Inflammatory macrophage (primary cell): ENCODE measurements around the gene INTS13.
A peak's percentile ranks its signal among the peaks of the same experiment; 100 is the strongest.
"Not testable (repeated sequence)": the region's sequence is repeated elsewhere in the genome, so short reads cannot be mapped to it uniquely, and the experiment has no call there.

ENCODE experiments used
- DNase-seq, 2 donors: peaks; one replicate each; pipeline ENCODE4 v3.0.0-alpha.2; 2020 to 2022
- total RNA-seq, 18 experiments: gene quantifications; one replicate each; lab custom pipeline; 2026; ENCODE audit warnings: mixed read lengths in 6 of 18, inconsistent platforms in 2 of 18; lab: John Stamatoyannopoulos, UW

INTS13 gene, protein sequence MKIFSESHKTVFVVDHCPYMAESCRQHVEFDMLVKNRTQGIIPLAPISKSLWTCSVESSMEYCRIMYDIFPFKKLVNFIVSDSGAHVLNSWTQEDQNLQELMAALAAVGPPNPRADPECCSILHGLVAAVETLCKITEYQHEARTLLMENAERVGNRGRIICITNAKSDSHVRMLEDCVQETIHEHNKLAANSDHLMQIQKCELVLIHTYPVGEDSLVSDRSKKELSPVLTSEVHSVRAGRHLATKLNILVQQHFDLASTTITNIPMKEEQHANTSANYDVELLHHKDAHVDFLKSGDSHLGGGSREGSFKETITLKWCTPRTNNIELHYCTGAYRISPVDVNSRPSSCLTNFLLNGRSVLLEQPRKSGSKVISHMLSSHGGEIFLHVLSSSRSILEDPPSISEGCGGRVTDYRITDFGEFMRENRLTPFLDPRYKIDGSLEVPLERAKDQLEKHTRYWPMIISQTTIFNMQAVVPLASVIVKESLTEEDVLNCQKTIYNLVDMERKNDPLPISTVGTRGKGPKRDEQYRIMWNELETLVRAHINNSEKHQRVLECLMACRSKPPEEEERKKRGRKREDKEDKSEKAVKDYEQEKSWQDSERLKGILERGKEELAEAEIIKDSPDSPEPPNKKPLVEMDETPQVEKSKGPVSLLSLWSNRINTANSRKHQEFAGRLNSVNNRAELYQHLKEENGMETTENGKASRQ
- total RNA-seq: 10.4 to 41.0 (median 31.6) reads per million in 18 experiments

DNA sequence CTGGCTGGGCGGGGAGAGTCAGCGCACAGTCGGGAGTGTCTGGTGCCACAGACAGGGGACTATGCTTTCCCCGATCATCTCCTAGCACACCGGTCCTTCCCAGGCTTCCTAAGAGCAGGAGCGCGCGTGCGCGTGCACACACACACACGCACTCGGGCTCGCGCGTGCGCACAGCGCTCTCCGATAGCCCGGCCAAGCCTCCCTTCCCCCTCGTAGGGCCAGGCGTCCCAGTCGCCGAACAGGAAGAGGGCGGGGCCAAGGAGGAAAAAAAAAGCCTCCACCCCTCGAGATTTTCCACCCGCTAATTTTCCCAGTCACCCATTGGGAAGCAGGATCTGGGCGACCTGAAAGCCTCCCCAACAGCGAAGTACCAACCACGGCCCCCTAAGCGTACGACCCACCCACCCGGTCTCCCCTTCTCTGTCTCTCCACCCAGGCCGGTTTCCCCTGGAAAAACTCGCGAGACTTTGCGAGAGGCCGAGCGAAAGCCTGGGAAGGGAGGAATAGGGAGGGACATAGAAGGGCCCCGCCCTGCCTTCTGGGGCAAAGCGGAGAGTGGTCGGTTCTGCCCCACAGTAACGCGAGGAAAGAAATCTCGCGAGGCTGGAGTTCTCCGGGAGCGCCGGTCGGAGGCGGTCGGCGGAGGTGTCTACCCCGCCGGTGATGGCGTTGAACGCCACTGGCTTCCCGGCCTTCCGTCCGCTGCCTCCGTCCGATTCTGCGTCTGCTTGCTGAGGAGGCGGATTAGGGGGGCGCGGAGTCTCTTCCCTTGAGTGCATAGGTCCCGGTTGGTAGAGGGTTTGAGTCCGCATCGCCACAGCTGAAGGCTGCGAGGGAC lies at the start of gene INTS13, which contains the start of gene FGFR1OP2:
Gene INTS13 (minus strand): TSS at position 119 of the 838 bp plus-strand sequence. CDS start 1,178 bp downstream, outside the sequence.
Gene FGFR1OP2 (plus strand): TSS at position 608 of the 838 bp plus-strand sequence. CDS start 15,689 bp downstream, outside the sequence.
- peak; percentile 99 for DNase-seq

DNA sequence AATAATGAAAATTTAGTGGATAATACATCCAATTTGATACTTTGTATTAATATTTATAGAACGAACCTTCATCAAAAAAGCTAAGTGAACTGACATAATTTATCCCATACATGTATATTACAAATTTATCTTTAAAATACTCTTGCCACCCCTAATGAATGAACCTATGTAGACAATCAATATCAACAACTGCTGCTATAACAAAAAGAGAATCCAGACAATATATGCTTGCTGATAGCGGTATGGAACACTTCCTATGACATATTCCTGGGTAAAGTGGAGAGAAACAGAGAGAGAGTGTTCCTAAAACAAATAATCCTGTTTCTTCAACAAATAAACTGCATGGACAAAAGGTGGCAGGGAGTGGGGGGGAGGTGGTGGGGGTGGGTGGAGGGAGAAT lies 45.1 kb upstream of the INTS13 start:
- no peak for DNase-seq

DNA sequence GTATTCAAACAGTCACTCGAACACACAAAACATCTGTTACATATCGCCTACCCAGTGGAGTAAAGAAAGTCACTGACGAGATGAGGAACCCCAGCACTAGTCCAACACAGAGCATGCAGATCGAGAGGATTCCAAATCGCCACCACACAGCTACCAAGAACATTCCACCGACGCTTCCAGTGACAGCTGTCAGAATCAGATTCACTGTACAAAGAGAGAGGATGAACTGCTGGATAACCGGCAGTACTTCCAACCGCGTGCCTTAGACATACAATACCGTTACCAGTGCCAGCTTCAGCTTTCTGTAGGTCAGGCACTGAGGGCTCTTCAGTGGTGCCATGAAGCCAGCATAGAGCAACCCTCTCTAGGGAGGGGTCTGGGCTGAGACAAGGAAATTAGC lies 42.0 kb upstream of the INTS13 start:
- no peak for DNase-seq

DNA sequence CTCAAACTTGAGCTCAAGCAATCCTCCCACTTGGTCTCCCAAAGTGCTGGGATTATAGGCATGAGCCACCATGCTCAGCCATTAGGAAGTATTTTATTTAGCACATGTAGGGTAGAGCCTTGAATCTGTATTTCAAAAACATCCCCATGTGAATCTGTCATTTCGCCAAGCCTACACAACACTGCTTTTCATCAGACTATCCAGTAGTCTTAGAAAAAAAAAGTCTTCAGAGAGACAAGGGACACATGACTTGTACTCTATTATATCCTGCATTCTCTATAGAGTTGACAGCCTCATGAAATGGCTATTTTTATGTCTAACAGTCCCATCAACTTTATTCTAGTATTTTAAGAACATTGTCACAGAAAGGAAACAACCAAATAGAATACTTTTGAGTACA lies 41.0 kb upstream of the INTS13 start:
- DNase-seq: no peak

DNA sequence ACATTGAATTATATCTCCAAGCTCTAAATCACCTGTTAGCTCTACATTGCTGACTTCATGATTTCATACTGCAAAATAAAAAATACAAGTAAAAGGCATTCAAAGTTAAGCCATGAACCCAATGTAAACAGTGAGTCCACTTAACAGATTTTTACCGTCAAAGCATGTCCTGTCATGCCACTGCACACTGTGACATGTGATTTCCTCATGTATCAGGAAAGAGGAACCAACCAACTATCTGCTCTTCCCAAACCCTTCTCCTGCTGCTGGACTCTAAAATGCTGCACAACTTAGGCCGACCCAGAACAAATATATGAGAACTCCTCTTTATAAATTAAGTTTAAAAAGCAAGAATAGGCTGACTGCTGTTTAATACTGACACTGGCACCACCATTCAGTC lies 38.9 kb upstream of the INTS13 start:
- DNase-seq: peak; percentile 55 to 58

DNA sequence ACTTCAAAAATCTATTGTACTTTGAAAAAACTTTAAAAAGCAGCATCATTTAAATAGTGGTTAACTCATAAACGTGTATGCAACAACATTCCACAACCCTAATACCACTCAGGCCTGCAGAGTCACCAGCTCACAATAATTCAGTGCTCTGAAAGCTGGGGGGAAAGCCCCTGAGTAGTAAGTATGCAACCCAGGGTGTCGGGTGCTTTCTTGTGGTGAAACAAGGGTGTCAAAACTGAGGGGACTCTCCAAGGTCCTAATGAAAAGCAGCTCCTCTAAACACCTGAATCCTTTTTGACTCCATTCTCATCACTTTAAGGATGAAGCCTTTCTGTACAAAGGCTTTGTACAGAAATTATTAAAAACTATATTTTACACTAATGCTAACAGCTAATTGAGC lies 34.2 kb upstream of the INTS13 start:
- DNase-seq: no peak

DNA sequence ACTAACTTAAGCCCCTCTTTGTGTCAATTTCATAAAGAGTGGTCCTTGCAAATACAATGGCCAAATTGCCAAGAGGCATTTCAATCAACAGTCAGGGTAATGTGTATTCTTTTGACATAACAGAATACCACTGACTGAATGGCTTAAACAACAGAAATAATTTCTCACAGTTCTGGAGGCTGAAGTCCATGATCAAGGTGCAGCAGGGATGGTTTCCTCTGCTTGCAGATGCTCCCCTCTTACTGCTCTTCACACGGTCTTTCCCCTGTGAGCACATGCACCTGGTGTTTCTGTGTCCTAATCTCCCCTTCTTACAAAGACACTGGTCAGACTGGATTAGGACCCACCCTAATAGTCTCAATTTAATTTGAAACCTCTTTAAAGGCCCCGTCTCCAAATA lies 32.4 kb upstream of the INTS13 start:
- no peak for DNase-seq

DNA sequence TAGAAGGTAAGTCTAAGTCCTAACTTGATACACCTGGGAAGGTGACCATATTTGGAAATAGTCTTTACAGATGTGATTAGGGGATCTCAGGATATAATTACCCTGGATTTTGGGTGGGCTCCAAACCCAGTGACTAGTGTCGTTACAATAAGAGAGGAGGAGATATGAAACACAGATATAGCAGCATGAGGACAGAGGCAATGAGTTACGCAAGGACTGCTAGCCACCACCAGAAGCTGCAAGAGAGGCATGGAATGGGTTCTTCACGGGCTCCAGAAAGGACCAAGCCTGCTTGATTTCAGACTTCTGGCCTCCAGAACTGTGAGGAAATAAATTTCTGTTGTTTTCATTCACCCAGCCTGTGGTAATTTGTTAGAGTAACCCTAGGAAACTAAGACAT lies 29.1 kb upstream of the INTS13 start:
- no peak for DNase-seq

DNA sequence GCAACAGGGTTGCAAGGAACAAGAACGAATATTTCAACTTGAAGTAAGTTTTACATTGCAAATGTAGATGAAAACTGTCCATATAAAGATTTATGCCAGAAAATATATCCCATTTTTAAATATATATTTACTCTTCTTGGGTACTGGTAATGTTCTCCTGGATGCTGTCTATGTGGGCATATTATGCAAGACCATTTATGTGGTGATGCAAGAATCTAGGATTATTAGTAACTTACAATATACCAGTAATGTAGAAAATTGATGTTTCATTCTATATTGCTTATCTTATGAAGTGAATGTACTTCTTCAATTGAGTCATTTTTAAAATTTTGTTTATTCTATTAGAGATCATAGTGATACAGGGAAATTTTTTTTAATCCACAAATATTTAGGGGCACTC lies 25.6 kb upstream of the INTS13 start:
- peak in 1 of 2 donors; percentile 62 for DNase-seq

DNA sequence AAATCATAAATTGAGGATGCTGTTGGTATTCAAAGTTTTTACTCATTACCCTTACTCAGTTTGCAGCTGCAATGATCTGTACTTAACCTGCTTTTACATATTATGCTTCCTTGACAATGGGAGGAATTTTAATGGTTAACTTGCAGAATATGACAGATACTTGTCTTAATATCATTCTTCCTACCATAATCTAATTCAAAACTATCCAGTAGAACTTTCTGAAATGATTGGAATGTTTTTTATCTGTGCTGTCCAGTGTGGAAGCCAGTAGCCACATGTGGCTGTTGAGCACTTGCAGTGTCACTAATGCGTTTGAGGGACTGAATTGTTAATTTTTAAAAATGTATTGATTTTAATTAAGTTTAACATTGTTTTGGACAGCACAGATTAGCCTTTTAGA lies 24.0 kb upstream of the INTS13 start:
- DNase-seq: no peak

DNA sequence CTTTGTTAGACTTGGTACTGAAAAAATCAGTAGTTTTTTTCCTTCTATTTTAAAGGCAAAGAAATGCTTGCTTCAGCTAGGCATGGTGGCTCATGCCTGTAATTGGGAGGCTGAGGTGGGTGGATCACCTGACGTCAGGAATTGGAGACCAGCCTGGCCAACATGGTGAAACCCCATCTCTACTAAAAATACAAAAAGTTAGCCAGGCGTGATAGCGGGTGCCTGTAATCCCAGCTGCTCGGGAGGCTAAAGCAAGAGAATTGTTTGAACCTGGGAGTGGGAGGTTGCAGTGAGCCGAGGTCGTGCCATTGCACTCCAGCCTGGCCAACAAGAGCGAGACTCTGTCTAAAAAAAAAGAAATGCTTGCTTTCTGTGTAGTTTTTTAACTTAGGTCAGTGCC lies 23.6 kb upstream of the INTS13 start:
- not testable (repeated sequence) for DNase-seq

DNA sequence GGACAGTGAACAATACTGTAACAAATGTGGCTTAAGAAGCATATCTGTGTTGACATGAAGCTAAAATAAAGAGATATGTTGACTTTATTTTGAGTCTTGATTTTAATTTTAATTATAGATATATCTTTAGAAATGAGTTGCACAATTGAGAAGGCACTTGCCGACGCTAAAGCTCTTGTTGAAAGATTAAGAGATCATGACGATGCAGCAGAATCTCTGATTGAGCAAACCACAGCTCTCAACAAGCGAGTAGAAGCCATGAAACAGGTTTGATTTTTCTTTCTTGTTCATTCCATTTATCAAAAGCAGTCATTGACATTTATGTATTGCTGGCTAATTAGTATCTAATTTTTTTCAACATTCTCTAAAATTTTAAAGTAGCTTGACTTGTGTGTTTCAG lies 16.2 kb upstream of the INTS13 start:
- DNase-seq: peak; percentile 71 to 72

DNA sequence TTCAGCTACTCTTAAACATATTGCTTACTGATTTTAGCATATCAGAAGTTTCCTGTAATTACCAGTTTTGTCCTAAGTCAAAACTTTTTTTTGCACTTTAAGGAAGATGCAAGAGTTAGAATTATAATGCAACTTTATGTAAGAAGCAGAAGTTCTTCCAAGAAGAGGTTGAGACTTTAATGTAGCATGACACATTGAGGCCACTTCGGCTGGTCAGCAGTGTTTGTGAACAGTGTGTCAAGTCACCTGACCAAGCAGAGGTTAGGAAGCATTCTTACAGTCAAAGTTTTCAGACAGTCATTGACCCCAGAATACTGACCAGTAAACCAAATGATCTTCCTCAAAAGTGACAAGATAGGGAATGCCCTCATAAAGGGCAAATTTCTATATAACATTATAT lies 15.7 kb upstream of the INTS13 start:
- peak; percentile 96 to 98 for DNase-seq

DNA sequence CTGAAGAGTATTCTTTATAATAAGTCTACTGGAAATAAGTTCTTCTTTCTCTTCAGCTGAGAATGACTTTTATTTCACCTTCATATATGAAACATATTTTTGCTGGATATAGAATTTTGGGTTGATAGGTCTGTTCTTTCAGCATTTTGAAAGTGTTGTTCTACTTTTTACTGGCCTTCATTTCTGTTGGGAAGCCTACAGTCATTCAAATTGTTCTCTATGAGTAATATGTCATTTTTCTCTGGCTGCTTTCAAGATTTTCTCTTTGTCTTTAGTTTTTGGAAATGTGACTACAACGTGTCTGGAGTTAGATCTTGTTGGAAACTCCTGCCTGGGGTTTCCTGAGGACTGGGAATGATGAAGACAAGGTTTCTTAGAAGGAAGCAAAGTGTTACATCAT lies 10.5 kb upstream of the INTS13 start:
- DNase-seq: no peak

DNA sequence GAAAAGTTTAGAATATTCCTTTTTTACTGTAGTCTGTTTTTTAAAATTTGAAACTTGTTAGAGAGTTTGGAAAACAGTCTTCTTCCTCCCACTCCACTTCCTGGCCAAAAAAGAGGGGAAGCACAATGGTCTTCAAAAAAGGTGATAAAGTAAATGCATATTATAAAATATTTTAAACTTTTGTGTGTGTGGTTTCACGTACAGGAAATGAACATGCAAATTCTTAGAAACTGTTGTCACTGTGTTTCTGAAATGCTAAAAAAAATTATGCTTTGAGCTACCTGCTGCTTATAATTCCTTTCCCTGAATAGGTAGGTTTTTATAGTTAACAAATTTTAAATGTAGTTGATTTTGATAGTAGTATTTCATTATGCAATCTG lies 3.4 kb upstream of the INTS13 start:
- DNase-seq: no peak

DNA sequence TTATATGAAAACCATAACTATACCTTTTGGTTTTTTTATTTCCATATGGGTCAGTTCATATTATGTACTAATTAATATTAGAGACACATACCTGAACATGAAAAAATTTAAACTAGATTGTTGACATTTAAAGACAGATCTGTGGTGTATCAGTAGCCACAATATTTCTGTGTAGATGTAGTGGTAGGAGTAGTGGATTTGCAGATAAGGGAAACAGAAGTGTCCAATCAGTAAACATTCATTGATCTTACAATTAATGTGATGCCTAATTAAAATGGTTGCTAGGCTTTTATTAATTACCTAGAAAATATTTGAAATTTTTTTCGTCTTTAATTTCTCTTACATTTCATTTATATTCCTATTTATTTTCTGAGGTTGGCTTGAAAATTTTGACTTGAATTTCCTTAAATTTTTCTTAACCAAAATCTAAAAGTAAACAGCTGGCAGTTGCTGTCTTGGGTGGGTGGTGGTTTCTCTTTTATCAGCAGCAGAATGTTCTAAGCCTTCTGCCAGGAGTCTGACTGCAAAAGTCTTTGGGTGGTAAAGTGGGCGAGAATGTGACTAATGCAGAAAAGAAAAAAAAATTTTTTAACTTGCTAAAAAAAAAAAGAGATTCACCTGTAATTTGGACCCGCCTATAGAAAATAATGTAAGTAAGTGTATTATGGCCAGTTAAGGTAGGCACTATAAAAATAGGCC lies 2.9 kb upstream of the INTS13 start:
- DNase-seq: peak; percentile 39 to 60

DNA sequence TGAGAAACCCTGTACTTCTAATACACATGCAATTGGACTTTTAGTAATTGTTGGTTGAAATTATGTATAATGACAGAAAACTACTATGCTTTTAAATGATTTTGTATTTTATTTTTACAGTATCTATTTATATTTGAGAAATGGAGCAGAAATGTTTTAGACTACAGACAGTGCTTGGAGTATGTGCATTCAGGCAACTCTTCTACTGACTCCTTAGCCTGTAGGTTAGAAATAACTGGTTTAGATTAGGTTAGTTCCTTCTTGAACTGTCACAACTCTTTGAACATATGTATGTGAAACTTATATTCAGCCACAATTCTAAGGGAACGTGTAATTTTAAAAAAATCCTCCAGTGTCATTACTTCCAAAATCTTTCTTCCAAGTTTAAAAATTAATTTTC lies 2.2 kb upstream of the INTS13 start:
- DNase-seq: peak in 1 of 2 donors; percentile 37

DNA sequence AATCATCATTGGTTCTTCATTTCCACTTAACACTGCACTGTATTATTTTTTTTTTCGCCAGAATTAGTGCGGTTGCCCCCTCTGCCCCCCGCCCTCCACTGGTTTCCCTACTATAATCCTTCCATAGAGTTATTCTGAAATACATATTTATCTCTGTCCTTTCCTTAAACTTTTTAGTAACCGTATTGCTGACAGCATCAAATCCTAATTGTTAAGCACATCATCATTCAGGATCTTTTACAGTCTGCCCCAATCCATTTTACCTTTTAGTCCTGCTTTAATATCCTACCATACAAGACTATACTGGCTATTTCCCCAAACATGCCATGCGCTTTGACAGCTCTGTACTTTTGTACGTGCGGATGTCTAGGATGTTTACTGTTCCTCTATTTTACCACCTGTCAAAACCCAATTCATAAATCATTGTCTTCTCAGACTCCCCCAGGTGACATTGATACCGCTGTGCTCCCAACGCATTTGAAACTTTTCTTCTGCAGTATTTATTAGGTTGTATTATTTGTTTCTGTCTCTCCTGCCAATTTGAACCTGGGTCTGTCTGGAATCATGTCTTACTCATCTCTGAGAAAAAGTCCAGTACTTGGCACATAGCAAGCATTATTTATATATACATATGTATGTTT lies 1.5 kb upstream of the INTS13 start:
- DNase-seq: no peak

DNA sequence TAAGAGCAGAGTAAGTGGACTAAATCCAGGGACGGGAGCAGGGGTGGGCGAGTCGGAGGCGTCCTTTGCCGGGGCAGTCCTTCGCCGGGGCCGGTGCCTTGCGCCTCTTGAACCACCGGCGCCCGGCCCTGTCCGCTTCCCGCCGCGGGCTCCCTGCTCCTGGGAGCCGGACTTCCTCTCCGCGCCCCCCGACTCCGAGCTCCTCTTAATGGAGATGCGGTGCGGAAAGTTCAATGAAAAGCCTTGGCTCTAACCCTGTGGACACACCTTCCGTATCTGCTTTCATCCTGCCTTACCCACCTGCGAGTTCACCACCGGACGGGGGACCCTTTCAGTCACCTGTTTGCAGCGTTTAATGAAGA lies 901 bp upstream of the INTS13 start:
- DNase-seq: peak; percentile 11 to 36

DNA sequence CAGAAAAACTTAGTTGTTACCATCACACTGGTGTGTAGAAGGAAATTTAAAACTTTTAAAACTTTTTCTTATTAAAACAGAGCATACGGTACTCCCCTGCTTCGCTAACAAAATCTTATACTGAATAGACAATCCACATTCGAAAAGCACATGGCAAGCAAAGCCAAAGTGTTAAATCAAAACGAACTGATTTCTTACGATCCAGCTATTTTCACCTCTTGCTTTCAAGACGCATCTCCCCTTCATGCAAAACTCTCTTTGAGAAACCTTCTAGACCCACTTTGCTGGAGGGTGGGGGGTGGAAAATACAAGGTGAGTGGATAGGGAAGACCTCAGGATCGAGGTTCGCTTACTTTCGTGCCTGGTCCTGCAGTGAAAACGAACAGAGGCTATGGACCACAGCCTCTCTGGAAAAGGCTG lies 328 bp downstream of the INTS13 start:
- no peak for DNase-seq

DNA sequence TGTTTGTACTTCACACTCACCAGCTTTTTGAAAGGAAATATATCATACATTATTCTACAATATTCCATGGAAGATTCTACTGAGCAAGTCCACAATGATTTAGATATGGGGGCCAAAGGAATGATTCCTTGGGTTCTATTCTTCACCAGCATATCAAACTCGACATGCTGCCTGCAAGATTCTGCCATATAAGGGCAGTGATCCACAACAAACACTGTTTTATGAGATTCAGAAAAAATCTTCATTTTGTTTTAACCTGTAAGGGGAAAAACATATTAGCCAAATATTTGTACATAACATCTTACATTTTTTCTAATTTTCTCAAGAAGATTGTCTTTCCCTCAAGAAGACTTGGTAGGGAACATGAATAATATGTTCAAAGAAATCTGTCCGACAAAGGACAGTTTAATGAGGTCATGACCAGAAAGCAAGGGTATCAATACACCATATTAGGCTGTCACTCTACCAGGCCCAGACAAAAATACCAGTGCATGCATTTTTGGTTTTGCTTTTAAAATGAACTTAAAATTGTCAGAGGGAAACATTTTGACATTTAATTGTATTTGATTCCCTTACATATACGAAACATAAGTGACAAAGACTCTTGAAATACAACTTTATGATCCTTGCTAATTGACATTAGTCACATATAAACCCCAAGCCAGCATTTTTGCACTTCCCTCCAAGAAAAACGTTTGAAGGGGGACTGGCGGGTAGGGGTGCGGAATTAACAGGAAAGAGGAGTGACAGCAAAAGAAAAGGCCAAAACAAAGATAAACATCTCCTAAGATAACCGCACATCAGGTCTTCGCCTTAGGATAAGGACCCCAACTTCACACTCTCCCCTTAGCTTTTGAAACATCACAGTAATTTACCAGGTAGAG lies 980 bp downstream of the INTS13 start:
- no peak for DNase-seq
